DOHH2 (cell line): ENCODE data around the gene UBE2G1.
"Not testable (repeated sequence)": the region's sequence is repeated elsewhere in the genome, so short reads cannot be mapped to it uniquely, and the experiment has no call there.

ENCODE experiments used
- H3F3A ChIP-seq: fragments of 200-600 bp; sonication (generic), shearing (Covaris generic); 2 replicates; pipeline ENCODE4 v1.6.0; 2016; ENCODE audit warnings: antibody characterized with exemption, mild to moderate bottlenecking; ENCODE audit not compliant: control insufficient read depth, insufficient read depth
- H3K27ac ChIP-seq: fragments of 200-600 bp; sonication (generic); 2 replicates; pipeline ENCODE4 v1.5.1; 2014; ENCODE audit warnings: low read depth, mild to moderate bottlenecking, low read length, moderate library complexity
- H3K27me3 ChIP-seq: fragments of 200-600 bp; sonication (generic); 2 replicates; pipeline ENCODE4 v1.6.1; 2014; ENCODE audit warnings: mild to moderate bottlenecking, low read length, mixed read lengths; ENCODE audit not compliant: control insufficient read depth
- H3K36me3 ChIP-seq: fragments of 200-600 bp; sonication (generic); 2 replicates; pipeline ENCODE4 v1.6.1; 2014; ENCODE audit warnings: mild to moderate bottlenecking, low read length, moderate library complexity, mixed read lengths; ENCODE audit not compliant: control insufficient read depth
- H3K4me1 ChIP-seq: fragments of 200-600 bp; sonication (generic); 2 replicates; pipeline ENCODE4 v1.6.1; 2014; ENCODE audit warnings: mild to moderate bottlenecking, low read length, mixed read lengths; ENCODE audit not compliant: control insufficient read depth
- H3K4me2 ChIP-seq: fragments of 200-600 bp; sonication (generic); 2 replicates; pipeline ENCODE4 v1.6.0; 2014; ENCODE audit warnings: mild to moderate bottlenecking, low read length, moderate library complexity
- H3K4me3 ChIP-seq: fragments of 200-600 bp; sonication (generic); 2 replicates; pipeline ENCODE4 v1.5.1; 2014; ENCODE audit warnings: mild to moderate bottlenecking, low read length, mixed read lengths
- H3K79me2 ChIP-seq: fragments of 200-600 bp; sonication (generic); 2 replicates; pipeline ENCODE4 v1.6.1; 2014; ENCODE audit warnings: mild to moderate bottlenecking, low read length, mixed read lengths; ENCODE audit not compliant: control insufficient read depth
- H3K9me2 ChIP-seq: fragments of 200-600 bp; sonication (generic); replicated peaks from 2 replicates; pipeline ENCODE4 v1.6.1; 2014; ENCODE audit warnings: mild to moderate bottlenecking, low read length, mixed read lengths; ENCODE audit not compliant: control insufficient read depth
- H3K9me3 ChIP-seq: fragments of 200-600 bp; sonication (generic); 2 replicates; pipeline ENCODE4 v1.6.1; 2014; ENCODE audit warnings: antibody characterized with exemption, low read length, mixed read lengths; ENCODE audit not compliant: control insufficient read depth, insufficient read depth
- H4K20me1 ChIP-seq: fragments of 200-600 bp; sonication (generic); 2 replicates; pipeline ENCODE4 v1.6.0; 2014; ENCODE audit warnings: low read depth, mild to moderate bottlenecking, antibody characterized with exemption, low read length, moderate library complexity; ENCODE audit not compliant: control insufficient read depth, insufficient read depth
- EZH2phosphoT487 ChIP-seq: fragments of 200-600 bp; sonication (generic); IDR thresholded peaks from 2 replicates; pipeline ENCODE4 v1.6.1; 2017; ENCODE audit warnings: borderline replicate concordance, mild to moderate bottlenecking, antibody characterized with exemption, low read length, moderate library complexity, mixed read lengths
- TF ChIP-seq, protein P1 (sequence below): fragments of 200-600 bp; sonication (generic); IDR thresholded peaks from one replicate; pipeline ENCODE4 v1.5.1; 2014; ENCODE audit warnings: antibody characterized with exemption, mild to moderate bottlenecking, low read depth, low read length; ENCODE audit not compliant: poor library complexity, severe bottlenecking

Gene UBE2G1

DNA sequence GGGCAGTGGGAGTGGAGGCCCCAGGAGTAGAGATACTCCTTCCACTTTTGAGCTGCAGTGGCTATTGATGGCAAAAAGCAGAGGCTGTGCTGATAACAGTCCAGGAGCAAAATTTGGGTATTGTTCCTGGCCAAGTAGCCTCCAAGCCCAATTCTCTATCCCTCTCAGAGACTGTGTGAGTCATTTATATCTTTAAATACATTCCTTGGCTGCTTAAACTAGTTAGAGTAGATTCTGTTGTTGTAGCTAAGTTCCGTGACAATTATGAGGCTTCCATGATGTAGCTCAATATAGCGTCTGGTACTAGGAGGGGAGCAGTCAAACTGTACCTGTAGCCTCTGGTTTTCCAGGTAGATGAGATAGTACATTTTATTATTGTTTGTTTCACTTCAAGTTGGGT is 19.9 kb upstream of the UBE2G1 start:
- Histone ChIP-seq H3K4me1 (peaks cover 40% of the 10 kb centered on the region), H3K27ac (no peak overlapping the region), H3K4me3 (no peak overlapping the region), H3K4me2 (no peak overlapping the region), H3K9me3 (no peaks in the 10 kb centered on the region), H3K27me3 (no peaks in the 10 kb centered on the region), H3K36me3 (no peaks in the 10 kb centered on the region), H3K9me2 (no peaks in the 10 kb centered on the region), H3K79me2 (no peaks in the 10 kb centered on the region), H3F3A (peaks cover 18% of the 10 kb centered on the region), H4K20me1 (no peaks in the 10 kb centered on the region)
- TF ChIP-seq EZH2phosphoT487: no peak
- TF ChIP-seq, protein P1, sequence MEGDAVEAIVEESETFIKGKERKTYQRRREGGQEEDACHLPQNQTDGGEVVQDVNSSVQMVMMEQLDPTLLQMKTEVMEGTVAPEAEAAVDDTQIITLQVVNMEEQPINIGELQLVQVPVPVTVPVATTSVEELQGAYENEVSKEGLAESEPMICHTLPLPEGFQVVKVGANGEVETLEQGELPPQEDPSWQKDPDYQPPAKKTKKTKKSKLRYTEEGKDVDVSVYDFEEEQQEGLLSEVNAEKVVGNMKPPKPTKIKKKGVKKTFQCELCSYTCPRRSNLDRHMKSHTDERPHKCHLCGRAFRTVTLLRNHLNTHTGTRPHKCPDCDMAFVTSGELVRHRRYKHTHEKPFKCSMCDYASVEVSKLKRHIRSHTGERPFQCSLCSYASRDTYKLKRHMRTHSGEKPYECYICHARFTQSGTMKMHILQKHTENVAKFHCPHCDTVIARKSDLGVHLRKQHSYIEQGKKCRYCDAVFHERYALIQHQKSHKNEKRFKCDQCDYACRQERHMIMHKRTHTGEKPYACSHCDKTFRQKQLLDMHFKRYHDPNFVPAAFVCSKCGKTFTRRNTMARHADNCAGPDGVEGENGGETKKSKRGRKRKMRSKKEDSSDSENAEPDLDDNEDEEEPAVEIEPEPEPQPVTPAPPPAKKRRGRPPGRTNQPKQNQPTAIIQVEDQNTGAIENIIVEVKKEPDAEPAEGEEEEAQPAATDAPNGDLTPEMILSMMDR: no peak

DNA sequence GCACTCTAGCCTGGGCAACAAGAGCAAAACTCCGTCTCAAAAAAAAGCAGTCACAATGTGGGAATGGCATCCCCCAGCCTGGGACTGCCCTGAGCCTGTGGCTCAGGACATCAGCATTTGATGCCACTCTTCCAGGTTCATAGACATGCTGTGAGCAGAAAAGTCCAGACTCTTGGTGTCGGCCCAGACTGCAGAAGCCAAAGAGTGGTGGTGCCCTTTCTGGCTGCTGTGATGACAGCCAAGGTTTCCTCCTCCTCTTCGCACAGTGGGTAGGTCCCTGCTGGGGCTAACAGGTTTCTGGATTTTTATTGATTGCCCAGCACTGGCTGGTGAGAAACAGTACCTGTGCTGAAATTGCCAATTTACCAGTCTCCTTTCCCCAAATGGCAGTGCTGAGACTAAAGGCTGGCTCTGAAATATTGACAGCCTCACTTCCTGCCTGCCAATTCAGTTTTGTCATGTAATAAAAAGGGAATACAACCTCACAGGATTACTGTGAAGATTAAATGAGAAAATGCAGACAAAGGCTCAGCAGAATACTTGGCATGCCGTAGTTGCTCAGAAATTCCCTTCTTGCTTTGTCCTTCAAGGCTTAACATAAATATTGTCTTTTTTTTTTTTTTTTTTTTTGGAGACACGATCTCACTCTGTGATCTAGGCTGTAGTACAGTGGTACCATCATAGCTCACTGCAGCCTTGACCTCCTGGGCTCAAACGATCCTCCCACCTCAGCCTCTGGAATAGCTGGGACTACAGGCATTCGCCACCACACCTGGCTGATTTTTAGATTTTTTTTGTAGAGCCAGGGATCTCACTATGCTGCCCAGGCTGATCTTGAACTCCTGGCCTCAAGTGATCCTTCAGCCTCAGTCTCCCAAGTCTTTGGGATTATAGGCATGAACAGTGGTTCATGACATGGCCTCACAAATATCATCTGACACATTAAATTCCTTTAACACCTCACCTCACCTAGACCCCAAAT is 15.5 kb upstream of the UBE2G1 start:
- Histone ChIP-seq H3K27me3 (no peaks in the 10 kb centered on the region), H3K9me3 (no peaks in the 10 kb centered on the region), H3K4me3 (peak overlapping the region; percentile 59), H3K4me1 (peaks cover 54% of the 10 kb centered on the region), H3K36me3 (no peaks in the 10 kb centered on the region), H3K9me2 (no peaks in the 10 kb centered on the region), H3K27ac (peak overlapping the region; percentile 91), H3K79me2 (peaks cover 3% of the 10 kb centered on the region; the same call in 1 of the 2 replicates), H3F3A (peaks cover 18% of the 10 kb centered on the region), H3K4me2 (peak overlapping the region; percentile 88), H4K20me1 (no peaks in the 10 kb centered on the region)
- TF ChIP-seq, protein P1: no peak
- TF ChIP-seq EZH2phosphoT487: no peak

DNA sequence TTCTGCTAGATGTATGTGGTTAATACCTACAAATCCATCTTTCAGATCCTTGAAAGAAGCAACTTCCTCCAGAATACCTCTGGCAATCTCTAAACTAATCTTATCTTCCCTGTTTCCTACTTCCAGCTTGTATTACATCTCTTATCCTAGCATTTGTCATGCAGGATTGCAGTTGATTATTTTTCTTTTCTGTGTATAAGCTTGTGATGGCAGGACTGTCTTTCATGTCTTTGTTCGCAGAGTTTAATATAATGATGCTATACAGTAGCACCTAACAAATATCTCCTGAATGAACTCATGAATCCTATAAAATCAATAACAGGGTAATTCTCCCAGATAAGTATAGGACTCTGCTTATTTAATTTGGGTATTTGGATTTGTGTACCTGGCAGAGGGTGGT is 12.2 kb upstream of the UBE2G1 start:
- Histone ChIP-seq H3K27ac (no peak overlapping the region), H3K4me1 (peaks cover 80% of the 10 kb centered on the region), H3K36me3 (no peaks in the 10 kb centered on the region), H3K27me3 (no peaks in the 10 kb centered on the region), H3K4me3 (no peak overlapping the region), H3K9me2 (no peaks in the 10 kb centered on the region), H3K9me3 (no peaks in the 10 kb centered on the region), H3F3A (peaks cover 31% of the 10 kb centered on the region), H3K79me2 (peaks cover 4% of the 10 kb centered on the region; the same call in 1 of the 2 replicates), H3K4me2 (no peak overlapping the region), H4K20me1 (no peaks in the 10 kb centered on the region)
- TF ChIP-seq, protein P1: no peak
- no peak for TF ChIP-seq EZH2phosphoT487

DNA sequence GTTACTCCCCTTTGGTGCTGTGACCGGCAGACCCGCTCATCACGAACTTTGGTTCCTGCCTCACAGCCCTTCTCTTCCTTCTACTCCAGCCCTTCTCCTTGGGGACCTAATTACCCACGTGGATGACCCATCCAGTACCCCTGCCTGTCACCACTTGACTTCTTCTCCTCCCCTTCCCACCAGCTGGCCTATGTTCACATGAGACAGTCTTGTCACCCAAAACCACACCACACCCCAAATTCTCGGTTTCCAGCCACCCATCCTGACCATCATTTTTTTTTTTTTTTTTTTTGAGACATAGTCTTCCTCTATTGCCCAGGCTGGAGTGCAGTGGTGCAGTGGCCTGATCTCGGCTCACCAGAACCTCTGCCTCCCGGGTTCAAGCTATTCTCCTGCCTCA is 10.8 kb upstream of the UBE2G1 start:
- not testable (repeated sequence) for H3K9me3 ChIP-seq, H4K20me1 ChIP-seq, H3K27me3 ChIP-seq, H3K79me2 ChIP-seq, H3K36me3 ChIP-seq, H3K9me2 ChIP-seq
- peak overlapping the region; percentile 95 for H3K27ac ChIP-seq
- peaks cover 44% of the 10 kb centered on the region for H3F3A ChIP-seq
- H3K4me1 ChIP-seq: peaks cover 90% of the 10 kb centered on the region
- peak overlapping the region; percentile 69; the same call in 1 of the 2 replicates for H3K4me3 ChIP-seq
- peak overlapping the region; percentile 68 for H3K4me2 ChIP-seq

DNA sequence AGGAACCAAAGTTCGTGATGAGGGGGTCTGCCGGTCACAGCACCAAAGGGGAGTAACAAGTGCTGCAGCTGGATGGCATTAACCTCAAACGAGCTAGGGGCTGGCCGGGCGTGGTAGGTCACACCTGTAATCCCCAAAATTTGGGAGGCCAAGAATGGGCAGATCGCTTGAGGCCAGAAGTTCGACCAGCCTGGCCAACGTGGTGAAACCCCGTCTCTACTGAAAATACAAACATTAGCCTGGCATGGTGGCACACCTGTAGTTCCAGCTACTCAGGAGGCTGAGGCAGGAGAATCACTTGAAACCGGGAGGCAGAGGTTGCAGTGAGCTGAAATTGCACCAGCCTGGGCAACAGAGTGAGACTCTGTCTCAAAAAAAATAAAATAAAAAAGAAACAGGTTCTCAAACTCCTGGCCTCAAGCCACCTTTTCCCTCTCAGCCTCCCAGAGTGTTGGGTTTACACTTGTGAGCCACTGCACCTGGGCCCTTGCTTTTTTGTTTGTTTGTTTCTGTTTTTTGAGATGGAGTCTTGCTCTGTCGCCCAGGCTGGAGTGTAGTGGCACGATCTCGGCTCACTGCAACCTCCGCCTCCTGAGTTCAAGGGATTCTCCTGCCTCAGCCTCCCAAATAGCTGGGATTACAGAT is 9.4 kb upstream of the UBE2G1 start:
- peak overlapping the region; percentile 68 for H3K4me2 ChIP-seq
- not testable (repeated sequence) for H3K36me3 ChIP-seq

More for the DNA sequence above, 9.4 kb upstream of the UBE2G1 start:
- H3K9me2 ChIP-seq, H3K9me3 ChIP-seq, H4K20me1 ChIP-seq, H3K27me3 ChIP-seq, H3K79me2 ChIP-seq: not testable (repeated sequence)
- H3F3A ChIP-seq: peaks cover 46% of the 10 kb centered on the region
- peak overlapping the region; percentile 95 for H3K27ac ChIP-seq
- H3K4me1 ChIP-seq: peaks cover 90% of the 10 kb centered on the region
- H3K4me3 ChIP-seq: peak overlapping the region; percentile 69
